ENCODE measurements around the gene KCNS3. TPM values are rescaled to one million over a fixed set of nuclear protein-coding genes. Genes with fewer than 3 reads are reported as not detected.

Gene KCNS3
- total RNA-seq, 1 experiment from 2014 or later: 1.7 TPM

DNA sequence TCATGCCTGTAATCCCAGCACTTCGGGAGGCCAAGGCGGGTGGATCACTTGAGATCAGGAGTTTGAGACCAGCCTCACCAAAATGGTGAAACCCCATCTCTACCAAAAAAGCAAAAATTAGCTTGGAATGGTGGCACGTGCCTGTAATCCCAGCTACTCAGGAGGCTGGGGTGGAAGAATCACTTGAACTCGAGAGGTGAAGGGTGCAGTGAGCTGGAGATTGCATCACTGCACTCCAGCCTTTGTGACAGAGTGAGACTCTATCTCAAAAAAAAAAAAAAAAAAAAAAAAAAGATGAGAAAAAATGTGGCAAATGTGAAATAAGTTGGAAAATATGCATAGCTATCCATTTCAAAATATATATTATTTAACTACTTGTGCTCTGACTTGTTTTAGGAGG lies 65.0 kb downstream of the KCNS3 start:
- Histone ChIP-seq H3K4me3 (ENCODE audit: low read depth in 2 of 2, low read length in 2 of 2) (no peak overlapping the region), H3K36me3 (ENCODE audit: control insufficient read depth, insufficient read depth, low read length) (no peaks in the 10 kb centered on the region), H3K27me3 (ENCODE audit: control insufficient read depth, insufficient read depth, low read length) (no peaks in the 10 kb centered on the region), H3K4me1 (ENCODE audit: control insufficient read depth, insufficient read depth, low read length) (no peaks in the 10 kb centered on the region), H3K27ac (ENCODE audit: low read length) (no peak overlapping the region), H3K9me3 (ENCODE audit: control insufficient read depth, insufficient read depth, low read depth, low read length) (no peaks in the 10 kb centered on the region)
- TF ChIP-seq TCF7L2 (IDR thresholded peaks at IDR 0.05; ENCODE audit: low read depth, low read length): no peak
- no peak for TF ChIP-seq POLR2AphosphoS5 (IDR thresholded peaks at IDR 0.05; ENCODE audit: low read depth, low read length)
- TF ChIP-seq, protein P1, sequence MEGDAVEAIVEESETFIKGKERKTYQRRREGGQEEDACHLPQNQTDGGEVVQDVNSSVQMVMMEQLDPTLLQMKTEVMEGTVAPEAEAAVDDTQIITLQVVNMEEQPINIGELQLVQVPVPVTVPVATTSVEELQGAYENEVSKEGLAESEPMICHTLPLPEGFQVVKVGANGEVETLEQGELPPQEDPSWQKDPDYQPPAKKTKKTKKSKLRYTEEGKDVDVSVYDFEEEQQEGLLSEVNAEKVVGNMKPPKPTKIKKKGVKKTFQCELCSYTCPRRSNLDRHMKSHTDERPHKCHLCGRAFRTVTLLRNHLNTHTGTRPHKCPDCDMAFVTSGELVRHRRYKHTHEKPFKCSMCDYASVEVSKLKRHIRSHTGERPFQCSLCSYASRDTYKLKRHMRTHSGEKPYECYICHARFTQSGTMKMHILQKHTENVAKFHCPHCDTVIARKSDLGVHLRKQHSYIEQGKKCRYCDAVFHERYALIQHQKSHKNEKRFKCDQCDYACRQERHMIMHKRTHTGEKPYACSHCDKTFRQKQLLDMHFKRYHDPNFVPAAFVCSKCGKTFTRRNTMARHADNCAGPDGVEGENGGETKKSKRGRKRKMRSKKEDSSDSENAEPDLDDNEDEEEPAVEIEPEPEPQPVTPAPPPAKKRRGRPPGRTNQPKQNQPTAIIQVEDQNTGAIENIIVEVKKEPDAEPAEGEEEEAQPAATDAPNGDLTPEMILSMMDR (IDR thresholded peaks at IDR 0.05): no peak
- TF ChIP-seq SIN3A (IDR thresholded peaks at IDR 0.05; ENCODE audit: borderline replicate concordance, insufficient read depth, low read depth, low read length): no peak
- TF ChIP-seq, protein P2, sequence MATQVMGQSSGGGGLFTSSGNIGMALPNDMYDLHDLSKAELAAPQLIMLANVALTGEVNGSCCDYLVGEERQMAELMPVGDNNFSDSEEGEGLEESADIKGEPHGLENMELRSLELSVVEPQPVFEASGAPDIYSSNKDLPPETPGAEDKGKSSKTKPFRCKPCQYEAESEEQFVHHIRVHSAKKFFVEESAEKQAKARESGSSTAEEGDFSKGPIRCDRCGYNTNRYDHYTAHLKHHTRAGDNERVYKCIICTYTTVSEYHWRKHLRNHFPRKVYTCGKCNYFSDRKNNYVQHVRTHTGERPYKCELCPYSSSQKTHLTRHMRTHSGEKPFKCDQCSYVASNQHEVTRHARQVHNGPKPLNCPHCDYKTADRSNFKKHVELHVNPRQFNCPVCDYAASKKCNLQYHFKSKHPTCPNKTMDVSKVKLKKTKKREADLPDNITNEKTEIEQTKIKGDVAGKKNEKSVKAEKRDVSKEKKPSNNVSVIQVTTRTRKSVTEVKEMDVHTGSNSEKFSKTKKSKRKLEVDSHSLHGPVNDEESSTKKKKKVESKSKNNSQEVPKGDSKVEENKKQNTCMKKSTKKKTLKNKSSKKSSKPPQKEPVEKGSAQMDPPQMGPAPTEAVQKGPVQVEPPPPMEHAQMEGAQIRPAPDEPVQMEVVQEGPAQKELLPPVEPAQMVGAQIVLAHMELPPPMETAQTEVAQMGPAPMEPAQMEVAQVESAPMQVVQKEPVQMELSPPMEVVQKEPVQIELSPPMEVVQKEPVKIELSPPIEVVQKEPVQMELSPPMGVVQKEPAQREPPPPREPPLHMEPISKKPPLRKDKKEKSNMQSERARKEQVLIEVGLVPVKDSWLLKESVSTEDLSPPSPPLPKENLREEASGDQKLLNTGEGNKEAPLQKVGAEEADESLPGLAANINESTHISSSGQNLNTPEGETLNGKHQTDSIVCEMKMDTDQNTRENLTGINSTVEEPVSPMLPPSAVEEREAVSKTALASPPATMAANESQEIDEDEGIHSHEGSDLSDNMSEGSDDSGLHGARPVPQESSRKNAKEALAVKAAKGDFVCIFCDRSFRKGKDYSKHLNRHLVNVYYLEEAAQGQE (IDR thresholded peaks at IDR 0.05; ENCODE audit: insufficient read depth in 1 of 2, low read depth in 2 of 2, low read length in 1 of 2): no peak
- POLR2A ChIA-PET: no interaction called here
- CTCF ChIA-PET: no interaction called here
- DNase-seq (ENCODE audit: low read depth, low spot score) (no peak), ATAC-seq (no peak)
- in situ Hi-C loops (cut with HindIII; ENCODE audit: low pct_unique_long_range_greater_than_20kb, low sequenced_read_pairs): no loop called here
- intact Hi-C loops (cut with micrococcal nuclease; ENCODE audit: unreplicated experiment): no loop called here
- BruUV-seq (replicated peaks): no TSS peak

DNA sequence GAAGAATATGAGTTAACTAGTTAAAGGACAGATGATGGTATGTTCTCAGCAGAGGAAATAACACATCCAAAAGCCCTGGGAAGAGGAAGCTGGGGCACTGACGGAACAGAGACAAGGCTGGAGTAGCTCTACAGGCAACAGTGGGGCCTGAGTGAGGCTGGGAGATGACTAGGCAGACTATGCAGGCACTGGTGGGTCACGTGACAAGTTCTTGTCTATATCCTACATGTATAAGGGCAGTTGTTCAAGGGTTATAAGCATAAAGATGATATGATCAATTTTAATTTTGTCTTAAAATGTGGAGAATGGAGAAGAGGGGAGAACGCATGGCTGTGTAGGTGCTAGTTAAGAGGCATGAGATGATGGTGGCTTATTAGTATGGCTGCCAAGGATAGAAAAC lies 68.6 kb downstream of the KCNS3 start:
- in situ Hi-C loops (cut with HindIII; ENCODE audit: low pct_unique_long_range_greater_than_20kb, low sequenced_read_pairs) (no loop called here), intact Hi-C loops (cut with micrococcal nuclease; ENCODE audit: unreplicated experiment) (no loop called here)
- Histone ChIP-seq H3K27me3 (ENCODE audit: control insufficient read depth, insufficient read depth, low read length) (no peaks in the 10 kb centered on the region), H3K9me3 (ENCODE audit: control insufficient read depth, insufficient read depth, low read depth, low read length) (no peaks in the 10 kb centered on the region), H3K36me3 (ENCODE audit: control insufficient read depth, insufficient read depth, low read length) (no peaks in the 10 kb centered on the region), H3K27ac (ENCODE audit: low read length) (no peak overlapping the region), H3K4me1 (ENCODE audit: control insufficient read depth, insufficient read depth, low read length) (no peaks in the 10 kb centered on the region), H3K4me3 (ENCODE audit: low read depth in 2 of 2, low read length in 2 of 2) (no peak overlapping the region)
- ATAC-seq (no peak), DNase-seq (ENCODE audit: low read depth, low spot score) (no peak)
- no peak for TF ChIP-seq SIN3A (IDR thresholded peaks at IDR 0.05; ENCODE audit: borderline replicate concordance, insufficient read depth, low read depth, low read length)
- TF ChIP-seq, protein P2 (IDR thresholded peaks at IDR 0.05; ENCODE audit: insufficient read depth in 1 of 2, low read depth in 2 of 2, low read length in 1 of 2): no peak
- no peak for TF ChIP-seq POLR2AphosphoS5 (IDR thresholded peaks at IDR 0.05; ENCODE audit: low read depth, low read length)
- TF ChIP-seq TCF7L2 (IDR thresholded peaks at IDR 0.05; ENCODE audit: low read depth, low read length): no peak
- TF ChIP-seq, protein P1 (IDR thresholded peaks at IDR 0.05): no peak
- ChIA-PET CTCF (interaction anchor here (0.5 kb wide), 1 partner anchor 1332 kb away, joined by 4 read pairs; no protein-coding TSS in a partner anchor), POLR2A (no interaction called here)
- no TSS peak for BruUV-seq (replicated peaks)

All from Panc1 (cell line).